ENCODE results near the gene RHAG.
"Not testable (repeated sequence)": the region's sequence is repeated elsewhere in the genome, so short reads cannot be mapped to it uniquely, and the experiment has no call there.

RHAG gene

DNA sequence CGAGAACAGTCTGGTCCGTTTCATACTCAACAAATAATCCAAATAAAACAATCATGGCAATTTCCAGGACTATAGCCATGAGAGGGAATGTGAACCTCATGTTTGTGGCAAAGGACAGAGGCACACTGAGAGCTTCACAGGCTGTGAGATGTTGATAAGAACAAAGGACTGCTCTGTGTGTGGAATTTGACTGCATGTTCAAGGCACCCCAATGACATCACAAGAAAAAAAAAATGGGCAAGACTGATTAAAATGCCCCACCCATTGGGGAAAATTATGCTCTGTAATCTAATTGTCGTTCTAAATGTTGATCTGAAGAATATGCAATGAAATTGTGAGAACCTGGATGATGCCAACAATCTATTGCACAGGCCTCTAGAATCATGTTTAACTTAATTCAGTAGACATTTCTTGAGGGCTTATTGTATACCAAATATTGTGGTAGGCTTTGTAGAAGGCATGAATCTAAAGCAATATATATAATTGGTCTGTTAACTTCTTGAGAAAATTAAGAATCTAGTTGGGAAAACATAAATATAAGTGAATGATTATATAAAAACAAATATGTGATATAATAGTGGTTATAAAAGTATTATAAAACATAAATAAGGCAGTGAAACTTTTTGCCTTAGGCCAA lies at the start of gene RHAG:
Gene RHAG (minus strand): TSS at position 127 of the 637 bp plus-strand sequence. CDS start 27 bp downstream, at position 100.
- no peak for DNase-seq (ENCODE audit: low spot score)

DNA sequence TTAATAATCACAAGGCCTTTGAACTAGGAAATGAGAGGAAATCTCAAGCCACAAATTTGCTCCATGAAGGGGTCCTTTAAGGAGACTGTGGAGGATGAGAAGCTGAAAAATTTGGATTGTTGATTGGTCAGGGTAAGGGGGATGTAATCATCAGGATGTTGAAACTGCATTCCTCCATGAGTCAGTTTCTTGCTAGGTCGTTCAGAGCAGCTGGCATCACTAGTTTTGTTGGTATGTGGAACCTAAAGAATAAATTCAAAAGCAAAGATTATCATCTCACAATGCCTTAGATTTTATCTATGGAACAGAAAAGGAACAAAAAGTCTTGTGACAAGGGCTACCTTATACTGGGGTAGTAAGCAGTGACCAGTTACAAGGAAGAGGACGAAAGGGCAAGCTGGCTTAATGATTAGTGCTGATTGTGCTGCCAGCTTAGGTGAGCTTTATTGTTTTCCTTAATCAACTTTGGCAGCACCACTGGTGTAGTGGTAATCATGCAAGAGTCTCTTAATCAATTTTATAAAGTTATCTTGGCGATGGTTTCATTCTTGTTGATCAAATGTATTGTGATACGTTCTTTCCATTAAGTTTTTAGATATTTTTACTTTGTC lies 40.1 kb upstream of the RHAG start:
- DNase-seq (ENCODE audit: low spot score), result no peak

DNA sequence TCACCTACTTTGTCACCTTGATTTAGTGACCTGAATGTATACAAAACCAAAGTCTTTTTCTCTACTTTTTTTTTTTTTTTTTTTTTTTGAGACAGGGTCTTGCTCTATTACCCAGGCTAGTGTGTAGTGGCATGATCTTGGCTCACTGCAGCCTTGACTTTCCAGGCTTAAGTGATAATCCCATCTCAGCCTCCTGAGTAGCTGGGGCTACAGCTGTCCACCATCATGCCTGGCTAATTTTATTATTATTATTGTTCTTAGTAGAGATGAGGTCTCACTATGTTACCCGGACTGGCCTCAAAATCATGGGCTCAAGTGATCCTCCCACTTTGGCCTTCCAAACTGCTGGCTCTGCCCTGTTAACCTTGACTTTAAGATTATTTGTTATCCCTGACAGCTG lies 39.2 kb upstream of the RHAG start:
- DNase-seq (ENCODE audit: low spot score), result no peak

DNA sequence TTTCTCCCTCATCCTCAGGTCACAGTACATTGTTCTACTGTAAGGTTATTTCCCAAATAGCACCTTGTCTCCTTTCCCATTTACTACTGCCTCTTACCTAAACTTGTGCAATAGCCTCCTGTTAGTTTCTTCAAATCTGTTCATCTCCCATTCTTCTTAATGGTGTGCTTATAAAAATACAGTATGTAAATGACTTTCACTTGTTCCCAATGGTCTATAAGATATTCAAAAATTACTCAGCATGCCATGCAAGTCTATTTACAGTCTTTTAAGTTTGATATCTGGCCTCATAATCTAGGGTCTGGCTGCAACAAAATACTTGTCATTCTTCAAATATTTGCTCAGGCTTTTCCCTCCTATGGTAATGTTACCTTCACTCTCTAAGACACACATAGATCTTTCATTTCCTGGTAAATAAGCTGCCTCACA lies 31.5 kb upstream of the RHAG start:
- no peak for DNase-seq (ENCODE audit: low spot score)

DNA sequence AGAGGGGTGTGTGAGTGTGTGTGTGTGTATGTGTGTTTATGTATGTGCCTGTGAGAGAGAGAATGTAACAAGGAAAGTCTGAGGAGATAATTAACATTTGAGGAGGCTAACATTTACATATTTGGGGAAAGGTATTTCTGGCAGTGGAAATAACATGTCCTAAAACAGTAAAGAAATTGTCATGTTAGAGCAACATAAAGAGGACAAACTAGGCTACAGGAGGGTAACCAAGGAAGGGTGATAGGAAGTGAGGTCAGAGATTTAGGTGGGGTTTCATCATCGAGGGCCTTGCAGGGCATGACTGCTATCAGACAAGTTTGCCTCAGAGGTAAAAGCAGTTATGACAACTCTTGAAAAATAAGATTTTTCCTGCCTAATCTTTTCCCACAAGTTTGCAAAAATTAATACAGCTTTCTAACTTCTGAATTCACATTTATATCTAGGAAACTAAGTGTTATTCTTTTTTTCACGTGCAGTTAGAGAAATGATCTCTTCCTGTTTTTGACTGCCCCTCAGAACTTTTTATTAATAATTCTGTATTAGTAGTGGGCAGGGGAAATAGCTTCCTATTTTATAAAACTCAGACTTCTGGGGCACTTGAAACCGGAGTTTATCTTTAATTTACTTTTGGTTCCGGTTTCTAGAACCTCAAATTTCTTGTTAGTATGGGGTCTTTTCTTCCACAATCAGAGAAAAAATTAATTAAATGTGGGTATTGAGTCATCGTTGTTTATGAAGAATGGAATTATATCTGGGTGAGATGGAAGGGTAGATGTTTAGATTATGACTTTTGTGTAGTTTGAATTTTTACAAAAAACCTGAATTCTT lies 30.5 kb upstream of the RHAG start:
- no peak for DNase-seq (ENCODE audit: low spot score)

DNA sequence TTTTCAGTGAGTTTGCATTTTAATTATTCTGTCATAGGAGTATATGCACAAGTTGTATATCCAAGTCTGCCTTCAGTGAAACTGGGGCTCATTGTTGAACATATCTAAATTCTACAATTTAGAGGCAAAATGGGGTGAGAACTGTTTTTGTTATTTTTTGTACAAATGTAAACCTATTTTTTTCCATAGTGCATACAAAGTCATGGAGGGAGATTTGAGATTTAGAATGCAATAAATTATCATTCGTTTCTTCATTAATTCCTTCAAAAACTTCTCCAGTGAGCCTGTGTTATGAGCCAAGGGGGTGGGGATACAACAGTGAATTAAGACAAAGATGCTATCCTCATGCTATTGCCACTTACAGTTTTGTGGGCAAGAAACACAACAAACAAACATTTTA lies 29.8 kb upstream of the RHAG start:
- DNase-seq (ENCODE audit: low spot score), result no peak

DNA sequence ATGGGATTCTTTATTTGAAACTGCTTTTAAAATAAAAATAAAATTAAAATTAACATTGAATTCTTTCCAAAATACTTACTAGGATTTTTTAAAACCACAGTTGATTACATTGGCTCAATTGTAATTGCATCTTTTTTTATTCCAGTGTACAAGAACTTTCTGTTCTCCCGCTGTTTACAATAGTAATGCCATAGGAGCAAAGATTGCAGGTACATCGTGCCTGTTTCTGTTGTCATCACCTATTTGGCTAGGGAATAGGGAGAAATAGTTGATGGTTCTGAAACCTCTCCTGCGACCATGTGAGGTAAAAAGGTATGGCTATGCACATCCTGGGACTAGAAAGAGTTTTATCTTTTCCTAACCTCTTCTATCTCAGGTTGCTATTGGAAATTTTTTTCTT lies 28.2 kb upstream of the RHAG start:
- no peak for DNase-seq (ENCODE audit: low spot score)

DNA sequence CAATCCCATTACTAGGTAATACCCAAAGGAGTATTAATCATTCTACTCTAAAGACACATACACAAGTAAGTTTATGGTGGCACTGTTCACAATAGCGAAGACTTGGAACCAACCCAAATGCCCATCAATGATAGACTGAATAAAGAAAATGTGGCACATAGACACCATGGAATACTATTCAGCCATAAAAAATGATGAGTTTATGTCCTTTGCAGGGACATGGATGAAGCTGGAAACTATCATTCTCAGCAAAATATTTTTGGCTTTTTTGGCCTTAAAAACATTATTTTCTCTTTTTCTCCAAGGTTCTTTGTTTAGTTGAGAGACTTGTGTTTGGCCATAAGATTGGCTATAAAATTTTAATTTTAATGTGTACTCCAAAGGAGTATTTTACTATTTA lies 27.4 kb upstream of the RHAG start:
- not testable (repeated sequence) for DNase-seq (ENCODE audit: low spot score)

DNA sequence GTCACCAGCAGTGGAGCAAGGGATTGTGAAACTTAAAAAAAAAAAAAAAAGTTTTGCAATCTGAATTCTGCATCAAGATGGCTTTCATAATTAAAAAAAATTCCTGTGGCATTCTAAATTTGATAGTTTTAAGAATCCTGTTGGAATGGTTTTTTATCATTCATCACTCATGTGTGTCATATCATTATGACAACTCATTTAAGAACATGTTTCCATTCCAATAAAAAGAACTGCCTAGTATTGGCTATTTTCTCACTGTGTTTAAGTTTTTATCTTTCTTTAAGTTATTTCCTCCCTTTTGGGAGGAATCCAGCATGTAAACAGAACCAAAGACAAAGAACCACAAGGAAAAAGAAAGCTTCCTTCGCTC lies 26.2 kb upstream of the RHAG start:
- DNase-seq (ENCODE audit: low spot score), result no peak

DNA sequence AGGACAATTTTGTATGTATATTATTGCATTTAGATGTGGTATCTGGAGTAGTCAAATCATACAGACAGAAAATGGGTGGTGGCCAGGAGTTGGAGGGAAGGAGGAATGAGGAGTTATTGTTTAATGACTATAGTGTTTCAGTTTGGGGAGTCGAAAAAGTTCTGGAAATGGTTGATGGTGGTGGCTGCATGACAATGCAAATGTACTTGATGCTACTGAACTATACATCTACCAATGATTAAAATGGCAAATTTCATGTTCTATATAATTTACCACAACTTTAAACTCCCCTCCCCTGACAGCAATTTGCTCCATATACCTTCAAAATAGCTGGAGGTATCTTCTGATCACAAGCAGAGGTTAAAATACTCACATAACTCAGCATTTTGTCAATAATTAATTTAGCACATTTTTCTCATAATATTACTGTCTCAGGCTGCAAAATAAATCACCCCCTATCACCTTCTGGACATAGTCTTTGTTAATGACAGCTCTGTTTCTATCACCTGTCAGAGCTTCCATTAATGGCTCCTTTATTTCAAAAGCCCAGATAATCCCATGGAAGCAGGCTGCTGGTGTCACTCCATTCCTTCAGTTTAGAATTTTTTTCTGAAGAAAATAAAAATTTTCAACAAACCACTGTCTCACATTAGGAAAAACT lies 25.7 kb upstream of the RHAG start:
- no peak for DNase-seq (ENCODE audit: low spot score)

DNA sequence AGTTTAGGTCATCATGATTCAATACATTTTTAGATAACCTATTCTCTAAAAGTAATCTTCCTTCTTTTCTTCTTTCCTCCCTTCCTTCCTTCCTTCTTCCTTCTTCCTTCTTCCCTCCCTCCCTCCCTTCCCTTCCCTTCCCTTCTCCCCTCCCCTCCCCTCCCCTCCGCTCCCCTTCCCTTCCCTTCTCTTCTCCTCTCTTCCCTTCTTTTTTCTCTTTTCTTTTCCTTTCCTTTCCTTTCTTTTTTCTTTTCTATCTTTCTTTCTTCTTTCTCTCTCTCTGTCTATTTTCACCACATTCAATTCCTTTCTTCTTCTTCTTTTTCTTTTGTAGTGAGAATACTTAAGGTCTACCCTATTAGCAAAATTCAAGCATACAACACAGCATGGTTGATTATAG lies 17.3 kb upstream of the RHAG start:
- DNase-seq (ENCODE audit: low spot score), result no peak

DNA sequence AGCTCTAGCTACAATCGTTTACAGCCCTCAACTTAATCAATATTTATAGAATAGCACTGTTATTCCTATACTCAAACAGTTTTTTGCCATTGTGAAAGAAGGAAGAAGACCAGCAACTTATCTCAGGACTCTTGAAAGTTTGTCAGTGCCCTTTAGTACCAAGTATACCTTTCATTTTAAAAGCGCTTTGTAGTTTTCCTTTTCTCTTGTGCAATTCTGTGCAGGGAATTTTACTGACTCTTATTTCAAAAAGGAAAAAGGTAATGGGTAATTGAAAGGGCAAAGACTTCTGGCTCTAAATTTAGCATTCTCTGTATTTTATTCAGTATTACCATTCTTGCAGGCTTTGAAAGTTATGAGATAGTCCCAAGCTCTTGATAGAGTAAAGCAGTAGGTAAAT lies 16.8 kb upstream of the RHAG start:
- DNase-seq (ENCODE audit: low spot score), result no peak

DNA sequence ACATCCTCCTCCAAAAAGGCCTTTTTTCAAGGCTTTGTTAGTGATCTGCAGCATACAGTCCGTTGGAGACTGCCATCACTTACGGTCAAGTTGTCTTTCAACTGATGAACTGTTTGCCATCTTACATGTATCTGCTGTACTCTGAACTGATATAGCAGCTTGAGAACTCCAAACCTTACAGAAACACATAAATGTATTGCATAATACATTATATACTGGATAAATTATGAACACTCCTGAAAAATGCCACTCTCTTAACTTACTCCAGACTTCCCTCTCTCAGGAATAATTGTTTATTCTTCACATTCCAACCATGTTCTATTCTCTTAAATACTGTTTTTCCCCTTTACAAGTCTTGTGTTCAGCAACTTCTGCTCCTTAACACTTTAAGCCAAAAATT lies 14.6 kb upstream of the RHAG start:
- no peak for DNase-seq (ENCODE audit: low spot score)

DNA sequence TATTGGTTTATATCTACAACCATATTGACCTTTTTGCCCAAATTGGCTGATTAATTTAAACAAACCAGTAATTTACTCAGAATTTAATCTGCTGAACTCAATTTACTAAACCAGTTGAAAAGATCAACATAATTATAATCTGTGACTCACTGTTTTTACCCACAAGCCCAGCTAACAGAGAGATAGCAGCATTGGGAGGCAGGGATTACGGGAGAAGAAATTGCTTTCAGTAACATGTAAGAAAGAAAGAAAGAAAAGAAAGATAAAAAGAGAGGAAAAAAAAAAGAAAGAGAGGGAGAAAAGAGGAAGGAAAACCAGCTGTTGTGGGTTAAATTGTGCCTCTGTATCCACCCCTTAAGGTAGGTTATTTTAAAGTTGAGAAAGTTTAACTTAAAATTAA lies 13.3 kb upstream of the RHAG start:
- DNase-seq (ENCODE audit: low spot score), result no peak

DNA sequence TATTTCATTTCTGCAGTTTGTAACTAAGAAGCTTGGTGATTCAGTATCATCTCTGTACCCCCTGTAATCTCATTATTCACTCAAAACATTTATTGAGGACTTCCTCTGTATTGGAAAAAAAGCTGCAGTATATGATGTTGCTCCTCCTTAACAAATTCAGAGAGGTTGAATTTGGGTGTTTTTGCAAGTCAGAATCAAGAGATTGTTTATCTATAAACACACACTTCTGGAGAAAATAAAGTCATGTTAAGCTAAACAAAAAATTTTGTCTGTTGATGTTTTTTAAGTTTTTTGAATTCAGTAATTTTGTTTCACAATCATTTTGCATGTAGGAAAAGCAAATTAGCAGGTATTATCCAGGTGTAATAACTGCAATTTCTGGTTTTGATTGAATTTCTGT lies 11.4 kb upstream of the RHAG start:
- DNase-seq (ENCODE audit: low spot score), result no peak

DNA sequence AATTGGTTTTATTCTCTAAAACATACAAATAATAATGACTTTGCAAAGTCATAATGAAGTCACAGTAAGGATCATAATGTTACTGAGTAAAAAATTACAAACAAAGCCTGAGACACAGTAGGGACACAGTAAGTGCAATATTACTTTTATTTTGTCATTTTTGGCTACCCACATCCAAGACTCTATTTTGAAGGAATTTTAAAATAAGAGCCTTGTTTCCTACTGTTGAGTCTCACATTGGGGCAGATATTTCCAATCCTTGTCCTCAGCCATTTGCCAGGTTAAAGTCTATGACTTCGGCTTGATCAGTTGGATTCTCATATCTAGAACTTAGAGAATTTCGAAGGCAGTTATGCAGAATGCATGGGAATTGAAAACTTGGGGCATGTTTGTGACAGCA lies 10.8 kb upstream of the RHAG start:
- DNase-seq (ENCODE audit: low spot score), result no peak

DNA sequence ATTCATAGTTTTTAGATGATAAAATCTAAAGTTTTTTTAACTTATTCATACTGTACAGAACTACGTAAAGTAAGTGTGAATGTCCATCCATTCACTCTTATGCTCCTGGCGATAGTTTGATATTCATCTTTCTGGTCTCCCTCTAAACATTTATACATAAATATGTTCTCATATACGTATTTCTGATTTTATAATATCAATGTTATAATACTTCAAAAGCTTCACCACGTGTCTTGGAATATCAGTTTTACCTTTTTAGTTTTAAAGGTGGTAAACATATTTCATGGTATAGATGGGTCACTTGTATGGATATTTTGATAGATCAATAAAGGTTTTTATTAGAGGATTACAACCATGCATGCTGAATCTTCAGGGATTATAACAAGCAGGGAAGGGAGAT lies 10.3 kb upstream of the RHAG start:
- DNase-seq (ENCODE audit: low spot score), result no peak

DNA sequence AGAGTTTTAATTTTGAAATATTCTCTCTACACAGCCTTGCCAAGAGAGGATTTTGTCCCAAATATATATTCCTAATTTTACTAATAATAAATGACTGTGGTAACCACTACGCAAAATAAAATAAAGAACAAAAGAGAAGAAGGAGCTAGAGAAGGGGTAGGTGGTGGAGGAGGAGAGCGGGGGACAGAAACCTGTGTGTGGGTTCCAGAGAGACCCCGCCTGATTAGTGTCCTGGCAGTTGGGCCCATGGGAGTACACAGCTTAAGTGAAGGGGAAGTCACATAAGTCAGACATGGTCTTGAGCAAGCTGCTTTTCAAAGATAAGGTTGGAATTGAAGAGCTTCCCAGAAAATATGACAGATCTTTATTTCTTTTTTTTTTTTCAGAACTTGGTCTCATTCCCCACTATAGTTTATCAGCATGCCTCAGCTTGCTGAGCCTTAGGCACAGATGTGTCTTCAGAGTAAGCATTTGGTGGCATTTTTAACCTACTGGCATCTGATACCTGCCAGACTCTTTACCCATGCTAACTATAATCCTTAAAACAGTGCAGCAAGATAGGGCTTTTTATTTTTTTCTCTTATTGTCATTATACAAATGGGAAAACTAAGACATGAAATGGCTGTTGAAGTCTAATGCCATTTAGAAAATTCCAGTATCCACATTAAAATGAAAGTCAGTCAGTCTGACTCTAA lies 9.6 kb upstream of the RHAG start:
- no peak for DNase-seq (ENCODE audit: low spot score)

DNA sequence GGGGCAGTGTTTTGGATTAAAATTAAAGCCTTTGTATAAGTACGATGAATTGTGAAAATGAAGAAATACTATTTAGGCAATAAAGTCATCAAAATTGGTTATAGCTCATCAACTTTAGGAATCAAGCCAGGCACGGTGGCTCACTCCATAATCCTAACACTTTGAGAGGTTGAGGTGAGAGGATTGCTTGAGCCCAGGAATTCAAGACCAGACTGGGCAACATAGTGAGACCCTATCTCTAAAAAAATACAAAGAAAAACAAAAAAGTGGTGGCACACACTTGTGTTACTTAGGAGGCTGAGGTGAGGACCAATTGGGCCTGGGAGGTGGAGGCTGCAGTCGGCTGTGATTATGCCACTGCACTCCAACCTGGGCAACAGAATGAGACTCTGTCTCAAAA lies 8.5 kb upstream of the RHAG start:
- DNase-seq (ENCODE audit: low spot score), result no peak

DNA sequence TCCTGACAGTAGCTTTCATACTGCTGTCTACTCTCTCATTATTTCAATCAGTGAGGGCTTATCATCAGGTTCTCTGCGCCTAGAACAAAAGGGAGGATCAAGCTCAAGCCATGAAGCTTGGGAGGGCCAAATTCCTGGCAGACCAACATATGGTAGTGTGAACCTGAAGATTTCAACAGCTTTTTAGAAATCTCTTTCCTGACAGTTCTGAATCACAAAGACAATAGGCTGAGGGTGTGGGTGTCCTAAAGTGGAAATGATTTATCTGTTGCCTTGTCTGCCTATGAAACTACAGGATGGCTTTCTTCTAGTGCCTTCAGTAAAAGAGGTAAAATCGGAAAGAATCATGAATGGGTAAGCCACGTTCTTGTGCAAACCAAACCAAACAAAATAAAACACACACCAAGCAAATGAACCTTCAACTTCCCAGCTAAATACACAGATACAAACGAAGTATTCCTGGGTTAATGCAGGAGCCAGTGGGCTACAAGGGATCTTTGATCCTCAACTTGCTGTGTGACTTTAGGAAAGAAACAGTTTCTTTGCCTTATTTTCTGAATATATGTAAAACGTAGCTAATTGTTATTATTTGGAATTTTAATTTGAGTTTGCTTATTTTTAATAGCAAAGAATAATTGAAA lies 2.7 kb upstream of the RHAG start:
- no peak for DNase-seq (ENCODE audit: low spot score)

DNA sequence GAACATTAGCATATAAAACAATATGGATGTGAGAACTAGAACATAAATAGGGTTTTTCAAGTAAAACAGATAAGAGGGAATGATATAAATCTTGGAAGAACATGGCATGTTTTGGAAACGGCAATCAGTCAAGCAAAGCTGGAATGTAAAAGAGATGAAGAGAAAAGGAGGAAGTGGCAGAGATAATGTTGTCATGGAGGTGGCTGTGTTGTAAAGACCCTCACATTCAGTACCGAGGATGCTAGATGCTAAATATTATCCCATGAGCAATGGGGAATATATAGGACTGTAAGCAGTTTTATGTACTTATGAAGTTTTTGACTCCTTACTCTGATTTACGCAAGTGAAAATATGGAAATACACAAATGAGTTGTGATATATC lies 702 bp upstream of the RHAG start:
- no peak for DNase-seq (ENCODE audit: low spot score)
